HEK293T (cell line): ENCODE results near the gene KREMEN1.

ENCODE experiments used
- ARNT ChIP-seq: fragments of 450-650 bp; IDR thresholded peaks from 2 replicates; pipeline ENCODE4 v1.6.1; 2017; ENCODE audit warnings: mild to moderate bottlenecking
- BHLHE40 ChIP-seq: fragments of 450-650 bp; IDR thresholded peaks from 2 replicates; pipeline ENCODE4 v1.6.1; 2016; ENCODE audit warnings: mild to moderate bottlenecking, moderate library complexity, borderline replicate concordance
- FOXM1 ChIP-seq: fragments of 450-650 bp; IDR thresholded peaks from 2 replicates; pipeline ENCODE4 v1.6.1; 2017; ENCODE audit warnings: mild to moderate bottlenecking, borderline replicate concordance
- HDGF ChIP-seq: fragments of 450-650 bp; IDR thresholded peaks from 2 replicates; pipeline ENCODE4 v1.6.1; 2017; ENCODE audit warnings: antibody characterized with exemption, borderline replicate concordance
- NFRKB ChIP-seq: fragments of 450-650 bp; IDR thresholded peaks from 2 replicates; pipeline ENCODE4 v1.6.1; 2016; ENCODE audit warnings: mild to moderate bottlenecking, moderate library complexity
- PKNOX1 ChIP-seq: fragments of 450-650 bp; IDR thresholded peaks from 2 replicates; pipeline ENCODE4 v1.6.1; 2016
- SP1 ChIP-seq: fragments of 450-650 bp; IDR thresholded peaks from 2 replicates; pipeline ENCODE4 v1.6.1; 2017
- ZNF384 ChIP-seq: fragments of 450-650 bp; IDR thresholded peaks from 2 replicates; pipeline ENCODE4 v1.6.1; 2016

- TF ChIP-seq ARNT (no peak), FOXM1 (no peak), ZNF384 (no peak), BHLHE40 (no peak), NFRKB (no peak), PKNOX1 (no peak), SP1 (no peak), HDGF (no peak)
Measured at GRCh38 chr22:29204455-29205183, 131.8 kb downstream of the KREMEN1 start.
